Esophagus squamous epithelium (tissue), 4 donors: Measurements from ENCODE around the gene EGFL7.

Experiments used
- CTCF ChIP-seq, 6 experiments: fragments of 450-650 bp in 4 of 6; fragments of 200-600 bp in 2 of 6; sonication (generic) in 2 of 6; IDR thresholded peaks; one replicate each; pipeline ENCODE4 v1.5.1; 2016 to 2019; ENCODE audit warnings: antibody characterized with exemption in 6 of 6, mild to moderate bottlenecking in 4 of 6, moderate library complexity in 4 of 6
- POLR2A ChIP-seq, 4 donors: fragments of 450-650 bp; IDR thresholded peaks; one replicate each; pipeline ENCODE4 v1.6.1; 2017; ENCODE audit warnings: antibody characterized with exemption in 4 of 4, mild to moderate bottlenecking in 4 of 4, moderate library complexity in 3 of 4

- TF ChIP-seq CTCF (IDR thresholded peaks at IDR 0.05) (no peak), POLR2A (IDR thresholded peaks at IDR 0.05) (no peak)
Observed at GRCh38 chr9:136613824-136614371, 48.8 kb upstream of the EGFL7 start.
